ENCODE measurements around the gene FBH1. TPM values are rescaled to one million over a fixed set of nuclear protein-coding genes. Genes with fewer than 3 reads are reported as not detected.

The FBH1 gene
- total RNA-seq, 1 donor from 2014 or later: 71.5 TPM

GRCh38 chr10:5963591-5963990, 73.5 kb downstream of the FBH1 start:
- no peak for FAIRE-seq
- no peaks in the 10 kb centered on the region for H3K9me3 ChIP-seq (ENCODE audit: insufficient read depth, low read depth, low read length)

GRCh38 chr10:5964736-5965135, 74.7 kb downstream of the FBH1 start:
- DNase-seq (ENCODE audit: low read depth) (no peak), FAIRE-seq (no peak)
- no peak overlapping the region for H3K9ac ChIP-seq (ENCODE audit: low read length)
- TF ChIP-seq EZH2 (IDR thresholded peaks at IDR 0.05; ENCODE audit: insufficient read depth, low read length) (no peak), CTCF (IDR thresholded peaks at IDR 0.05; ENCODE audit: insufficient read depth, low read depth, low read length) (no peak)
- H4K20me1 ChIP-seq (ENCODE audit: insufficient read depth, low read length): no peaks in the 10 kb centered on the region
- H3K4me1 Mint-ChIP-seq (ENCODE audit: low read depth, unreplicated experiment): peaks cover 2% of the 10 kb centered on the region
- H3K4me1 ChIP-seq (ENCODE audit: insufficient read depth, low read length): peaks cover 6% of the 10 kb centered on the region
- H3K27ac ChIP-seq (ENCODE audit: low read depth, low read length): no peak overlapping the region
- no peaks in the 10 kb centered on the region for H3K9me3 Mint-ChIP-seq (ENCODE audit: unreplicated experiment)
- H3K36me3 Mint-ChIP-seq (ENCODE audit: low read depth, unreplicated experiment): peaks cover 3% of the 10 kb centered on the region
- no peaks in the 10 kb centered on the region for H3K79me2 ChIP-seq (ENCODE audit: insufficient read depth, low read length)
- H3K9me3 ChIP-seq (ENCODE audit: insufficient read depth, low read depth, low read length): no peaks in the 10 kb centered on the region
- no peak overlapping the region for H3K4me3 ChIP-seq (ENCODE audit: insufficient read depth, low read depth, low read length)
- H3K27me3 ChIP-seq (ENCODE audit: insufficient read depth, low read length): no peaks in the 10 kb centered on the region
- no peak overlapping the region for H3K4me2 ChIP-seq (ENCODE audit: low read length)
- no peak overlapping the region for H3K27ac Mint-ChIP-seq (ENCODE audit: unreplicated experiment)
- H3K4me3 Mint-ChIP-seq (ENCODE audit: unreplicated experiment): no peak overlapping the region
- H2AFZ ChIP-seq (ENCODE audit: low read depth, low read length): no peak overlapping the region
- no peaks in the 10 kb centered on the region for H3K36me3 ChIP-seq (ENCODE audit: insufficient read depth, low read length)
- peaks cover 17% of the 10 kb centered on the region for H3K27me3 Mint-ChIP-seq (ENCODE audit: low read depth, unreplicated experiment)

More at GRCh38 chr10:5963591-5963990, 73.5 kb downstream of the FBH1 start:
- Histone ChIP-seq H2AFZ (ENCODE audit: low read depth, low read length) (no peak overlapping the region), H3K36me3 (ENCODE audit: insufficient read depth, low read length) (no peaks in the 10 kb centered on the region), H3K4me2 (ENCODE audit: low read length) (no peak overlapping the region), H3K4me1 (ENCODE audit: insufficient read depth, low read length) (peaks cover 6% of the 10 kb centered on the region), H3K4me3 (ENCODE audit: insufficient read depth, low read depth, low read length) (no peak overlapping the region), H4K20me1 (ENCODE audit: insufficient read depth, low read length) (no peaks in the 10 kb centered on the region), H3K27me3 (ENCODE audit: insufficient read depth, low read length) (no peaks in the 10 kb centered on the region), H3K79me2 (ENCODE audit: insufficient read depth, low read length) (no peaks in the 10 kb centered on the region), H3K27ac (ENCODE audit: low read depth, low read length) (no peak overlapping the region), H3K9ac (ENCODE audit: low read length) (no peak overlapping the region)
- Mint-ChIP-seq H3K36me3 (ENCODE audit: low read depth, unreplicated experiment) (peaks cover 4% of the 10 kb centered on the region), H3K4me3 (ENCODE audit: unreplicated experiment) (no peak overlapping the region), H3K4me1 (ENCODE audit: low read depth, unreplicated experiment) (peaks cover 2% of the 10 kb centered on the region), H3K9me3 (ENCODE audit: unreplicated experiment) (peaks cover 2% of the 10 kb centered on the region), H3K27me3 (ENCODE audit: low read depth, unreplicated experiment) (peaks cover 17% of the 10 kb centered on the region), H3K27ac (ENCODE audit: unreplicated experiment) (no peak overlapping the region)
- no peak for TF ChIP-seq CTCF (IDR thresholded peaks at IDR 0.05; ENCODE audit: insufficient read depth, low read depth, low read length)
- TF ChIP-seq EZH2 (IDR thresholded peaks at IDR 0.05; ENCODE audit: insufficient read depth, low read length): no peak
- DNase-seq (ENCODE audit: low read depth): no peak

DNA sequence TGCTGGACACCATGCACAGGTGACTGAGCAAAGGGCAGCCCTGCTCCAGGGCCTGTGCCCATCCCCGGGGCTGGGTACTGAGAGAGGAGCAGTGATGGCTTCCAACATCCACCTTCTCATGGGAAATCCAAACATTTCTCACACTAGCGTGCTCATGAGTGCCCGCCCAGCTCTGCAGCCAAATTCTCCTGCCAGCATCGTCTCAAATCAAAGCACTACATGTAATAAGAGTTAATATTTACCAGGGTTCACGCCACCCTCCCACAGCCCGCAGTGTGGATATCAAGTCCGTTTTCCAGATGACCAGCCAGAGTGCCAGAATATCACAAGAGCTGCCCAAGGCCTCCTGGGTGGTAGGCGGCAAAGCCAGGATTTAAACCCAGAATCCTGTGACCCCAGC, 75.2 kb downstream of the FBH1 start:
- no peak for FAIRE-seq

More for the DNA sequence above, 75.2 kb downstream of the FBH1 start:
- Histone ChIP-seq H3K27ac (ENCODE audit: low read depth, low read length) (no peak overlapping the region), H3K27me3 (ENCODE audit: insufficient read depth, low read length) (no peaks in the 10 kb centered on the region), H4K20me1 (ENCODE audit: insufficient read depth, low read length) (no peaks in the 10 kb centered on the region), H3K9ac (ENCODE audit: low read length) (no peak overlapping the region), H3K79me2 (ENCODE audit: insufficient read depth, low read length) (no peaks in the 10 kb centered on the region), H3K36me3 (ENCODE audit: insufficient read depth, low read length) (no peaks in the 10 kb centered on the region), H2AFZ (ENCODE audit: low read depth, low read length) (no peak overlapping the region), H3K4me1 (ENCODE audit: insufficient read depth, low read length) (peaks cover 4% of the 10 kb centered on the region), H3K4me3 (ENCODE audit: insufficient read depth, low read depth, low read length) (no peak overlapping the region), H3K9me3 (ENCODE audit: insufficient read depth, low read depth, low read length) (no peaks in the 10 kb centered on the region), H3K4me2 (ENCODE audit: low read length) (no peak overlapping the region)
- Mint-ChIP-seq H3K4me3 (ENCODE audit: unreplicated experiment) (no peak overlapping the region), H3K4me1 (ENCODE audit: low read depth, unreplicated experiment) (peaks cover 2% of the 10 kb centered on the region), H3K27me3 (ENCODE audit: low read depth, unreplicated experiment) (peaks cover 17% of the 10 kb centered on the region), H3K36me3 (ENCODE audit: low read depth, unreplicated experiment) (peaks cover 2% of the 10 kb centered on the region), H3K9me3 (ENCODE audit: unreplicated experiment) (no peaks in the 10 kb centered on the region), H3K27ac (ENCODE audit: unreplicated experiment) (no peak overlapping the region)
- TF ChIP-seq EZH2 (IDR thresholded peaks at IDR 0.05; ENCODE audit: insufficient read depth, low read length) (no peak), CTCF (IDR thresholded peaks at IDR 0.05; ENCODE audit: insufficient read depth, low read depth, low read length) (no peak)
- DNase-seq (ENCODE audit: low read depth): no peak
